Stimulated activated CD8-positive, alpha-beta memory T cell treated with anti-CD3 and anti-CD28 coated beads, Interleukin-15, amount 100 ng/mL, for 48 hours (primary cell): Measurements from ENCODE around the gene CARTPT.

Experiments used
- DNase-seq, 2 donors: peaks; one replicate each; pipeline ENCODE4 v3.0.0-alpha.2; 2020; ENCODE audit warnings: low read depth in 2 of 2

CARTPT gene

GRCh38 chr5:71719063-71719964, at the start of gene CARTPT:
Gene CARTPT (plus strand): TSS chr5:71719275. CDS start chr5:71719294, 19 bp downstream.
- no peak for DNase-seq

- no peak for DNase-seq
Measured at GRCh38 chr5:71677977-71678376, 41.1 kb upstream of the CARTPT start.

GRCh38 chr5:71679714-71680113, 39.4 kb upstream of the CARTPT start:
- DNase-seq: no peak

GRCh38 chr5:71680510-71680909, 38.6 kb upstream of the CARTPT start:
- DNase-seq: no peak

- DNase-seq: no peak
Measured at GRCh38 chr5:71681296-71681695, 37.8 kb upstream of the CARTPT start.

- no peak for DNase-seq
Measured at GRCh38 chr5:71684309-71684708, 34.8 kb upstream of the CARTPT start.

- DNase-seq: no peak
Measured at GRCh38 chr5:71693828-71694427, 25.1 kb upstream of the CARTPT start.

GRCh38 chr5:71695071-71695470, 24.0 kb upstream of the CARTPT start:
- no peak for DNase-seq

GRCh38 chr5:71695595-71695994, 23.5 kb upstream of the CARTPT start:
- no peak for DNase-seq

GRCh38 chr5:71697967-71698366, 21.1 kb upstream of the CARTPT start:
- no peak for DNase-seq

- DNase-seq: no peak
Measured at GRCh38 chr5:71699233-71699632, 19.8 kb upstream of the CARTPT start.

- DNase-seq: no peak
Measured at GRCh38 chr5:71699751-71700150, 19.3 kb upstream of the CARTPT start.

GRCh38 chr5:71700803-71701202, 18.3 kb upstream of the CARTPT start:
- DNase-seq: no peak

GRCh38 chr5:71701407-71701806, 17.7 kb upstream of the CARTPT start:
- no peak for DNase-seq

GRCh38 chr5:71703941-71704340, 15.1 kb upstream of the CARTPT start:
- no peak for DNase-seq

GRCh38 chr5:71705421-71705820, 13.7 kb upstream of the CARTPT start:
- DNase-seq: no peak

GRCh38 chr5:71706906-71707305, 12.2 kb upstream of the CARTPT start:
- no peak for DNase-seq

- DNase-seq: no peak
Measured at GRCh38 chr5:71711610-71712009, 7.5 kb upstream of the CARTPT start.

- DNase-seq: no peak
Measured at GRCh38 chr5:71714911-71715310, 4.2 kb upstream of the CARTPT start.

- DNase-seq: no peak
Measured at GRCh38 chr5:71727978-71728377, 8.9 kb downstream of the CARTPT start.

- no peak for DNase-seq
Measured at GRCh38 chr5:71731015-71731414, 11.9 kb downstream of the CARTPT start.

GRCh38 chr5:71732011-71732410, 12.9 kb downstream of the CARTPT start:
- no peak for DNase-seq

GRCh38 chr5:71734141-71734540, 15.1 kb downstream of the CARTPT start:
- DNase-seq: no peak
